HepG2 (cell line): ENCODE measurements around the gene NCKAP5L. TPM values are rescaled to one million over a fixed set of nuclear protein-coding genes. Genes with fewer than 3 reads are reported as not detected.
A peak's percentile ranks its signal among the peaks of the same experiment; 100 is the strongest.

ENCODE experiments used
- ATAC-seq: fragments of 200-7000 bp; cut with Tn5 transposase; 3 replicates; pipeline ENCODE4 v1.9.1; 2020; ENCODE audit warnings: mild to moderate bottlenecking, moderate library complexity
- BruUV-seq: library from RNA; stranded (reverse); fragments of 400-500 nt; replicated peaks from 2 replicates; lab custom pipeline; 2021; lab: Mats Ljungman, UMichigan
- CTCF ChIA-PET: fragments of 300-600 bp; formaldehyde crosslinking; extraction: SDS; loops from one replicate; lab custom pipeline; 2021; ENCODE audit warnings: low total read pairs, inconsistent platforms, low intra/inter-chr PET ratio; lab: Yijun Ruan, JAX
- POLR2A ChIA-PET: fragments of 350-600 bp; sonication (Branson Sonifier 250); formaldehyde crosslinking; loops from one replicate; lab custom pipeline; 2020; ENCODE audit warnings: antibody characterized with exemption, inconsistent platforms; lab: Yijun Ruan, JAX
- DNase-seq: peaks from one replicate; pipeline ENCODE4 v3.0.0-alpha.2; 2015; ENCODE audit warnings: low spot score
- FAIRE-seq: peaks from 3 replicates; lab custom pipeline; 2011; peaks lifted over from hg19 to GRCh38; lab: Jason Lieb, UNC
- H2AFZ ChIP-seq: one replicate; pipeline ENCODE4 v1.6.1; 2011; ENCODE audit warnings: low read length, inconsistent platforms
- H3K27ac ChIP-seq: fragments of 300-600 bp; 3 replicates; pipeline ENCODE4 v1.8.0; 2011; ENCODE audit warnings: mixed run types, mild to moderate bottlenecking, mixed read lengths, low read length, inconsistent platforms; ENCODE audit not compliant: insufficient read depth; ENCODE audit errors: extremely low read length
- H3K27me3 ChIP-seq, 2 experiments: fragments of 200-600 bp in 1 of 2; 2 replicates in 1 of 2; 3 replicates in 1 of 2; pipeline versions ENCODE4 v1.6.0 to v1.8.0; 2011; ENCODE audit warnings: low read length in 2 of 2, mild to moderate bottlenecking in 2 of 2, moderate library complexity in 2 of 2, inconsistent platforms in 1 of 2; ENCODE audit not compliant: insufficient read depth in 2 of 2, control insufficient read depth in 1 of 2
- H3K36me3 ChIP-seq, 2 experiments: fragments of 200-600 bp in 1 of 2; replicated peaks in 1 of 2; 2 replicates in 1 of 2; 3 replicates in 1 of 2; pipeline versions ENCODE4 v1.5.1 to v1.8.0; 2011; ENCODE audit warnings: low read length in 2 of 2, inconsistent platforms in 1 of 2; ENCODE audit not compliant: insufficient read depth in 2 of 2, control insufficient read depth in 1 of 2
- H3K4me1 ChIP-seq: 2 replicates; pipeline ENCODE4 v1.5.1; 2012; ENCODE audit warnings: low read length, inconsistent platforms; ENCODE audit not compliant: insufficient read depth
- H3K4me2 ChIP-seq: 2 replicates; pipeline ENCODE4 v1.6.0; 2011; ENCODE audit warnings: low read depth, low read length, inconsistent platforms
- H3K4me3 ChIP-seq, 3 experiments: fragments of 200-600 bp in 1 of 3; sonication (generic), shearing (Covaris generic) in 1 of 3; replicated peaks in 1 of 3; 2 replicates each; pipeline ENCODE4 v1.5.1; 2011 to 2016; ENCODE audit warnings: low read length in 3 of 3, inconsistent platforms in 2 of 3, low read depth in 2 of 3, mild to moderate bottlenecking in 2 of 3, control low read depth in 1 of 3, mixed read lengths in 1 of 3; ENCODE audit not compliant: insufficient read depth in 1 of 3
- H3K79me2 ChIP-seq: one replicate; pipeline ENCODE4 v1.6.1; 2011; ENCODE audit warnings: low read length, inconsistent platforms; ENCODE audit not compliant: insufficient read depth
- H3K9ac ChIP-seq: 2 replicates; pipeline ENCODE4 v1.6.0; 2011; ENCODE audit warnings: mild to moderate bottlenecking, low read depth, low read length, inconsistent platforms; ENCODE audit not compliant: insufficient read depth
- H3K9me3 ChIP-seq: 2 replicates; pipeline ENCODE4 v1.5.1; 2012; ENCODE audit warnings: mild to moderate bottlenecking, low read length
- H4K20me1 ChIP-seq: 2 replicates; pipeline ENCODE4 v1.6.0; 2011; ENCODE audit warnings: inconsistent platforms, mild to moderate bottlenecking, low read length, moderate library complexity; ENCODE audit not compliant: insufficient read depth
- AGO2 ChIP-seq: fragments of 200-400 bp; formaldehyde crosslinking; optimal IDR thresholded peaks from 2 replicates; pipeline ENCODE3; 2017; ENCODE audit warnings: mild to moderate bottlenecking, low read depth, low read length, moderate library complexity
- E2F5 ChIP-seq: sonication (generic); formaldehyde crosslinking; conservative IDR thresholded peaks from 2 replicates; pipeline ENCODE4 v1.4.0; 2020; ENCODE audit warnings: missing genetic modification reagents
- THAP11 ChIP-seq: IDR thresholded peaks from 2 replicates; pipeline ENCODE4 v1.6.1; 2016; ENCODE audit warnings: missing biosample characterization, missing genetic modification reagents
- ZBTB49 ChIP-seq: sonication (generic); formaldehyde crosslinking; IDR thresholded peaks from 2 replicates; pipeline ENCODE4 v1.4.0; 2020; ENCODE audit warnings: missing genetic modification reagents, borderline replicate concordance
- ZNF124 ChIP-seq: sonication (generic); formaldehyde crosslinking; IDR thresholded peaks from 2 replicates; pipeline ENCODE4 v1.4.0; 2020; ENCODE audit warnings: missing genetic modification reagents
- ZNF207 ChIP-seq: fragments of 450-650 bp; IDR thresholded peaks from 2 replicates; pipeline ENCODE4 v1.6.1; 2016; ENCODE audit warnings: antibody characterized with exemption, borderline replicate concordance
- WGBS: methylation state at CpG from one replicate; pipeline ENCODE4 v1.1.6; 2017; ENCODE audit warnings: low lambda C conversion rate; 5-methylcytosine and 5-hydroxymethylcytosine counted together
- in situ Hi-C: cut with HindIII; loops from 2 replicates; pipeline ENCODE4 v1.10.0; 2017; ENCODE audit warnings: low pct_unique_long_range_greater_than_20kb; ENCODE audit not compliant: extremely low pct_ligation_motif_present
- intact Hi-C: fragments of 100-400 bp; cut with micrococcal nuclease; formaldehyde crosslinking; loops from one replicate; pipeline ENCODE4 v1.10.0; 2022; ENCODE audit not compliant: unreplicated experiment
- polyA plus RNA-seq, 8 experiments: library from polyadenylated mRNA; depleted of rRNA in 3 of 8; stranded (reverse) in 7 of 8; unstranded in 1 of 8; fragments of >200 nt; fragmentation: Illumina TruSeq in 4 of 8; extraction: Trizol in 4 of 8; gene quantifications; 2 replicates each; pipeline versions ENCODE4 v1.2.1 to v1.2.3, GENCODE V29; 2011 to 2016; ENCODE audit warnings: low read depth in 4 of 8, missing spikeins in 1 of 8, mixed read lengths in 1 of 8; ENCODE audit not compliant: insufficient read depth in 1 of 8
- total RNA-seq, 5 experiments: library from RNA; depleted of rRNA; stranded (reverse); fragments of >200 nt; fragmentation: Illumina TruSeq; extraction: Trizol; gene quantifications; 2 replicates each; pipeline ENCODE4 v1.2.3, GENCODE V29; 2016; ENCODE audit warnings: low read depth in 1 of 5

NCKAP5L gene
- total and polyA plus RNA-seq, 2 of the 13 experiments (the other 11 are each of a cell fraction or from before 2014, with no cell fraction given) = 4.1 to 9.0 TPM

GRCh38 chr12:49791700-49792099, 36.5 kb downstream of the NCKAP5L start:
- Histone ChIP-seq H3K4me3 (no peak overlapping the region), H4K20me1 (no peaks in the 10 kb centered on the region), H3K4me2 (no peak overlapping the region), H3K4me1 (no peaks in the 10 kb centered on the region), H3K27me3 (no peaks in the 10 kb centered on the region), H3K9ac (no peak overlapping the region), H3K36me3 (0 out of 5 replicates have a peak, but pooled peaks cover 0 to 2% of the 10 kb centered on the region in 2 experiments), H3K27ac (no peak overlapping the region), H3K9me3 (no peaks in the 10 kb centered on the region), H2AFZ (no peak overlapping the region)
- DNase-seq (no peak), FAIRE-seq (no peak), ATAC-seq (no peak; the same call in 2 of the 3 replicates)
- BruUV-seq = no TSS peak
- in situ Hi-C loops (loop anchor here (5.0 kb wide), 1 partner anchor 36 kb away; the partner anchor contains the start of gene NCKAP5L), intact Hi-C loops (no loop called here)
- CTCF ChIA-PET = no interaction called here
- TF ChIP-seq ZNF207 (no peak), E2F5 (CRISPR knock-in tag) (no peak), ZNF124 (CRISPR knock-in tag) (no peak), ZBTB49 (CRISPR knock-in tag) (no peak), AGO2 (peak; percentile 46), THAP11 (CRISPR knock-in tag) (no peak)
- TF ChIP-seq, all 625 proteins: peak for 1
- POLR2A ChIA-PET = no interaction called here
- no CpG with 5 or more reads among the region's 23 CpGs for WGBS
- H3K79me2 ChIP-seq = no peaks in the 10 kb centered on the region
